ENCODE results near the gene AFF3.

GRCh38 chr2:100006516-100006915, 135.9 kb downstream of the AFF3 start:
- TF ChIP-seq CTCF (IDR thresholded peaks at IDR 0.05) (no peak), POLR2A (IDR thresholded peaks at IDR 0.05) (no peak), POLR2AphosphoS5 (IDR thresholded peaks at IDR 0.05) (no peak)

Data from stomach (tissue), 4 donors.